Smooth muscle cell (in vitro differentiated cells): ENCODE measurements around the gene IL36RN. TPM values are rescaled to one million over a fixed set of nuclear protein-coding genes. Genes with fewer than 3 reads are reported as not detected.

Experiments
- DNase-seq: peaks from one replicate; lab custom pipeline; 2025; ENCODE audit not compliant: unreplicated experiment; lab: John Stamatoyannopoulos, UW
- H2AFZ ChIP-seq: fragments of 200-600 bp; sonication (generic); 2 replicates; pipeline ENCODE4 v1.6.0; 2016; ENCODE audit warnings: antibody characterized with exemption, low read depth, mild to moderate bottlenecking
- H3F3A ChIP-seq: fragments of 200-600 bp; sonication (generic); 2 replicates; pipeline ENCODE4 v1.6.0; 2017; ENCODE audit warnings: antibody characterized with exemption, low read depth
- H3K27ac ChIP-seq: fragments of 200-600 bp; sonication (generic); 2 replicates; pipeline ENCODE4 v1.5.1; 2016; ENCODE audit warnings: low read depth, mild to moderate bottlenecking
- H3K27me3 ChIP-seq: fragments of 200-600 bp; sonication (generic); 2 replicates; pipeline ENCODE4 v1.6.1; 2016; ENCODE audit warnings: low read depth, mild to moderate bottlenecking
- H3K36me3 ChIP-seq: fragments of 200-600 bp; sonication (generic); 2 replicates; pipeline ENCODE4 v1.5.1; 2016; ENCODE audit warnings: low read depth
- H3K4me1 ChIP-seq: fragments of 200-600 bp; sonication (generic); 2 replicates; pipeline ENCODE4 v1.5.1; 2016; ENCODE audit warnings: low read depth
- H3K4me2 ChIP-seq: fragments of 200-600 bp; sonication (generic); 2 replicates; pipeline ENCODE4 v1.6.0; 2016; ENCODE audit warnings: mild to moderate bottlenecking
- H3K4me3 ChIP-seq: fragments of 200-600 bp; sonication (generic); 2 replicates; pipeline ENCODE4 v1.5.1; 2016; ENCODE audit warnings: mild to moderate bottlenecking
- H3K79me2 ChIP-seq: fragments of 200-600 bp; sonication (generic); 2 replicates; pipeline ENCODE4 v1.6.0; 2016; ENCODE audit warnings: low read depth, mild to moderate bottlenecking
- H3K9ac ChIP-seq: fragments of 200-600 bp; sonication (generic); 2 replicates; pipeline ENCODE4 v1.6.0; 2016; ENCODE audit warnings: low read depth
- H3K9me3 ChIP-seq: fragments of 200-600 bp; sonication (generic); replicated peaks from 2 replicates; pipeline ENCODE4 v1.5.1; 2016; ENCODE audit warnings: low read depth
- H4K20me1 ChIP-seq: fragments of 200-600 bp; sonication (generic); 2 replicates; pipeline ENCODE4 v1.6.0; 2016; ENCODE audit warnings: low read depth
- WGBS: methylation state at CpG from one replicate; pipeline ENCODE4 v1.1.7; 2016; ENCODE audit warnings: low lambda C conversion rate; 5-methylcytosine and 5-hydroxymethylcytosine counted together
- polyA plus RNA-seq: library from polyadenylated mRNA; unstranded; fragments of >200 nt; fragmentation: Nextera tagmentation; extraction: Ambion mirVana; gene quantifications from 2 replicates; pipeline ENCODE4 v1.2.1, GENCODE V29; 2016
- total RNA-seq: library from RNA; depleted of rRNA; stranded (reverse); fragments of >200 nt; gene quantifications from 2 replicates; pipeline ENCODE4 v1.2.3, GENCODE V29; 2014
- TF ChIP-seq, protein P1 (sequence below): fragments of 200-600 bp; sonication (generic); IDR thresholded peaks from 2 replicates; pipeline ENCODE4 v1.5.1; 2017; ENCODE audit warnings: borderline replicate concordance, mild to moderate bottlenecking, antibody characterized with exemption; ENCODE audit not compliant: insufficient read depth, poor library complexity, severe bottlenecking

The IL36RN gene
- total RNA-seq (7.8 and 10.7 TPM in 2 replicates), polyA plus RNA-seq (1.5 and 5.6 TPM in 2 replicates)

DNA sequence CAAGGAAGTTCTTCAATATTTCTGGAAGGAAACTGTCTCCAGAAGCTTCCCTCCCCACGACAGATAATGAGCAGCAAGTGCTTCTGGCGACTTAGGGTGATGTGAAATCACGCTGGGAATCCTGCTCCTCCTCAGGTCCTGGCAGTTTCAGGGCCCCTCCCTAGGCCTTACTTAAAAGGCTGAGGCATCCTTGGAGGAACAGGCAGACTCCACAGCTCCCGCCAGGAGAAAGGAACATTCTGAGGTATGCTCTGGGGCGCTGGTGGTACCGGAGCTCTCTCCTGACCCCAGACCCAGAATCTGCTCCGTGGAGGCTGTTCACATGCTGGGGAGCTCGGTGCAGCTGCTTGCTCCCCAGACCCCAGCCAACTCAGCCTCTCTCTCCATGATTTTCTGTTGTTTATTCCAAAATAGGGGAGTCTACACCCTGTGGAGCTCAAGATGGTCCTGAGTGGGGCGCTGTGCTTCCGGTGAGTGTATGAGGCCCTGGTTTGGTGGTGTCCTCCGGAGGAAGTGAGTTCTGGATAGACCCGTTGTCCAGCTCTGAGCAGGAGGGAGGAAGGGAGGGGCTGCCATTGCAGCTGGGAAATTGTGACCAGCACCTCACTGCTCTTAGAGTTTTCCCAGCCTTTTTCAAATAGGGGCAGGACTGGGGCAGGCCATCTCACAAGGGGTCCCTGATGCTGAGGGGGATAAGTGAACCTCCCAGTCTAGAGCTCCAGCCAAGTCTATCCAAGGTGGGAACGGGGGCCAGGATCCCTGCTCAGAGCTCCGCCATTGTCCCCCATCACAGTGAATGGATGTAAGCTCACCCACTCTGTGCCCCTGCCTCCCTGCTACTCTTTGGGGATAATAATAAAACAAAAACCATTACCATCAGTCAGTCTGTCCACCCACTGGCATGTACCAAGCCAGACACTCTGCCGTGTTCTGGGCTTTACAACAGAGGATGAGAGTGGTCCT is at the start of gene IL36RN:
Gene IL36RN, plus strand, starts transcription at position 201 of the 963 bp plus-strand sequence. Its CDS starts 241 bp downstream, at position 442.
- Histone ChIP-seq H3K4me3 (no peak within 1 kb of the TSS), H3K36me3 (no peaks in the 10 kb centered on the region), H3K27ac (peak within 1 kb of the TSS; percentile 49), H3K4me2 (no peak within 1 kb of the TSS), H3F3A (no peaks in the 10 kb centered on the region), H2AFZ (no peak within 1 kb of the TSS), H4K20me1 (no peaks in the 10 kb centered on the region), H3K4me1 (no peaks in the 10 kb centered on the region), H3K27me3 (no peaks in the 10 kb centered on the region), H3K79me2 (no peaks in the 10 kb centered on the region), H3K9ac (no peak within 1 kb of the TSS), H3K9me3 (no peaks in the 10 kb centered on the region)
- TF ChIP-seq, protein P1, sequence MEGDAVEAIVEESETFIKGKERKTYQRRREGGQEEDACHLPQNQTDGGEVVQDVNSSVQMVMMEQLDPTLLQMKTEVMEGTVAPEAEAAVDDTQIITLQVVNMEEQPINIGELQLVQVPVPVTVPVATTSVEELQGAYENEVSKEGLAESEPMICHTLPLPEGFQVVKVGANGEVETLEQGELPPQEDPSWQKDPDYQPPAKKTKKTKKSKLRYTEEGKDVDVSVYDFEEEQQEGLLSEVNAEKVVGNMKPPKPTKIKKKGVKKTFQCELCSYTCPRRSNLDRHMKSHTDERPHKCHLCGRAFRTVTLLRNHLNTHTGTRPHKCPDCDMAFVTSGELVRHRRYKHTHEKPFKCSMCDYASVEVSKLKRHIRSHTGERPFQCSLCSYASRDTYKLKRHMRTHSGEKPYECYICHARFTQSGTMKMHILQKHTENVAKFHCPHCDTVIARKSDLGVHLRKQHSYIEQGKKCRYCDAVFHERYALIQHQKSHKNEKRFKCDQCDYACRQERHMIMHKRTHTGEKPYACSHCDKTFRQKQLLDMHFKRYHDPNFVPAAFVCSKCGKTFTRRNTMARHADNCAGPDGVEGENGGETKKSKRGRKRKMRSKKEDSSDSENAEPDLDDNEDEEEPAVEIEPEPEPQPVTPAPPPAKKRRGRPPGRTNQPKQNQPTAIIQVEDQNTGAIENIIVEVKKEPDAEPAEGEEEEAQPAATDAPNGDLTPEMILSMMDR, result no peak
- 73% methylated on average over 15 of the region's 15 CpGs for WGBS
- no peak for DNase-seq

DNA sequence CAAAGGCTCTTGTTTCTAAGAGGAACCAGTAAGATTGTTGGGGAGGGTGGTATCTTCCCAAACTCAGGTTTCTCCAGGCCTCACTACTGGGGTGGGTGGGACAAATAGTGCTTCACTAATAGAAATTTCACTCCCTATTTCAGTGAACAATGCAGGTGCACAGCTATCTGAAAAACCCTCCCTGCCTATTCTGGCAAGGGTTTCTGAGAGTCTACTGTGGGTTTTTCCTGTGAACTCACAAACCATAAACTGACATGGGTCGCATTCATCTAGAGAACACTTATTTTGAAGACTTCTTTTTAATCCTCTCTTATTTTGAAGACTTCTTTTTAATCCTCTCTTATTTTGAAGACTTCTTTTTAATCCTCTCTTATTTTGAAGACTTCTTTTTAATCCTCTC is 49.4 kb upstream of the IL36RN start:
- no peak overlapping the region for H3K4me2 ChIP-seq
- no peak overlapping the region for H3K9ac ChIP-seq
- no peak overlapping the region for H2AFZ ChIP-seq
- H4K20me1 ChIP-seq, result no peaks in the 10 kb centered on the region
- H3K9me3 ChIP-seq, result no peaks in the 10 kb centered on the region
- H3K27me3 ChIP-seq, result no peaks in the 10 kb centered on the region
- 55% methylated on average over 1 of the region's 1 CpG for WGBS
- TF ChIP-seq, protein P1, result no peak
- no peak overlapping the region for H3K4me3 ChIP-seq
- no peak overlapping the region for H3K27ac ChIP-seq
- no peaks in the 10 kb centered on the region for H3K36me3 ChIP-seq
- no peak for DNase-seq
- no peaks in the 10 kb centered on the region for H3K79me2 ChIP-seq
- H3F3A ChIP-seq, result no peaks in the 10 kb centered on the region
- no peaks in the 10 kb centered on the region for H3K4me1 ChIP-seq

DNA sequence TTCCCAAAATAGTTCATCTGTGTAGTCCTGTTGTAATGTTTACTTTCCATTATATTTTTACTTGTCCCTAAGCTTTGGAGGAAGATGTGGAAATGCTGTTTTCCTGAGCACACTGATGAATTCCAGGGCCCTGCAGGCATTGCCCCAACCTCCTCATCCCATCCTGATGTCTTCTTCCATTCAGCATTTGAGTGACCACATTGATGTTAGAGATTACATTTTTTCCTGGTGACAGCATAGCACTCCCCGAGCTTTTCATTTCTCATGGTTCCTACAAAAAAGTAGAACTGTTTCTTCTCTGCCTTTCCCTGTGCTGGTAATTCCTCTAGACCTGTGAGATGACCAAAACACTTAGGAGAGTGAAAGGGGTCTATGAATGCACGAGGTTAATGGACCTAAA is 48.9 kb upstream of the IL36RN start:
- H3K9ac ChIP-seq, result no peak overlapping the region
- H3K4me3 ChIP-seq, result no peak overlapping the region
- no peaks in the 10 kb centered on the region for H3K79me2 ChIP-seq
- H3K36me3 ChIP-seq, result no peaks in the 10 kb centered on the region
- H3K4me2 ChIP-seq, result no peak overlapping the region
- TF ChIP-seq, protein P1, result no peak
- H3K27ac ChIP-seq, result no peak overlapping the region
- H4K20me1 ChIP-seq, result no peaks in the 10 kb centered on the region
- no peak overlapping the region for H2AFZ ChIP-seq
- H3F3A ChIP-seq, result no peaks in the 10 kb centered on the region
- DNase-seq, result no peak
- H3K27me3 ChIP-seq, result no peaks in the 10 kb centered on the region
- H3K4me1 ChIP-seq, result no peaks in the 10 kb centered on the region
- 35% methylated on average over 2 of the region's 2 CpGs for WGBS
- no peaks in the 10 kb centered on the region for H3K9me3 ChIP-seq
